Measurements from ENCODE around the gene C13orf42.

The C13orf42 gene

GRCh38 chr13:51064753-51065152 lies 46.3 kb downstream of the C13orf42 start:
- no peak for FAIRE-seq

GRCh38 chr13:51063909-51064308 lies 47.2 kb downstream of the C13orf42 start:
- no peak for FAIRE-seq

DNA sequence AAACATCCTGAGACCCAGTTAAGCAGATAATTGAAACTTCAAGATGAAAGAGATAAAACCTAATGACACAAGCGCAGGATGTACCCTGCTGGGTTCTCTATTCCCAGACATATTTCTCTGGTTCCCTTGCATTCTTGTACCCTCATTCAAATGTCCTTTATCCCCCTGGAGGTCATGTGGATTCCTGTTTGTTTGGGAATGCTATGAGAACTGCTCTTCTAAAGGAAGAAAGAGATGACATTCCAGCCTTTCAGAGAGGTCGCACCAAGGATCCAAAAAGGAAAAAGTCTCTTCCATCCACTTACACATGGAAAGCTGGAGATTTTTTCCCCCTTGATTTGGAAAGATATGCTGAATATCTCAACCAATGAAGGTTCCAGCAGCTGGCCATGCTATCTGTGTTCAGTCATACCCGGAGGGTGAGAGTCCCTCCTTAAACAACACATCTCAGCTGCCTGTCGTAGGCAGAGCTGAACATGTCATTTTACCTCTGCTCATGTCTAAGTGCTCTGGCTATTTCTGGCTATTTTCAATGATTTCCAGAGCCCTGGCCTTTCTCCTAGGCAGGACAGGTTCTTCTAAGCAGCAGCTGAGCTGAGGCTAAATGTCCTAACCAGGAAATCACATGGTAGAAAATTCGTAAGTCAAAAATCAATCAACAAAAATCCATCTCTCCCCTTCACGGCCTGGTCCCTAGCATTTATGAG lies 52.5 kb downstream of the C13orf42 start:
- FAIRE-seq, result no peak

DNA sequence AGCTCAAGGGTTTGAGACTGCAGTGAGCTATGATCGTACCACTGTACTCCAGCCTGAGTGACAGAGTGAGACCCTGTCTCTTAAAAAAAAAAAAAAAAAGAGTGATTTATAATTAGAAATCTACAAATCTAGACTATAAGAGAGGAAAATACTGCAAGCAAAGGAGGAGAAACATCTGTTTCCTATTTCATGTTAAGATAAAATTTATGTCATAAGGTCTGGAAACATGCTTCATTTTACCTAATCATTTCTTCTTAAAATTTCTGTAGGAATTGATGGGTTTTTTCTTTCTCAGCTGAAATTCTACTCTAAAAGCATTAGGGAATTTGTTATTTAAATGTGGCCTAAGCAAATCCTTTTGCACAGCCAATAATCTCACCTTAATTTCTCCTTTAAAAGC lies 53.2 kb downstream of the C13orf42 start:
- FAIRE-seq, result no peak

DNA sequence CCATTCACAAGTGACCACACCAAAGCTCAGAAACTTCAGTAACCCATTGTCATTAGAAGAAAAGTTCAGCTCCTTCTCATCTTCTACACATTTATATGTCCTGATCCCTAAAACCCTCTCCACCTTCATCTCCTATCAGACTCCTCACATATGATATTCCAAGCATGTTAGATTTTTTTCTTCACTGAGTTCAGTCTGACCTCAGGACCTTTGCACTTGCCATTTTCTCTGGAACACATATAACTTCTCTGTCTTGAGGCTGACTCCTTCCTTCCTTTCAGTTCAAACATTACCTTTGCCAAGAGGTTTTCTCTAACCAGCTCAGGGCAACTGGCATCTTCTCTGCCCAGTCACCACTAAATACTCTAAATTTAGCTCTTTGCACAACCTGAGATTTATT lies 54.1 kb downstream of the C13orf42 start:
- no peak for FAIRE-seq

DNA sequence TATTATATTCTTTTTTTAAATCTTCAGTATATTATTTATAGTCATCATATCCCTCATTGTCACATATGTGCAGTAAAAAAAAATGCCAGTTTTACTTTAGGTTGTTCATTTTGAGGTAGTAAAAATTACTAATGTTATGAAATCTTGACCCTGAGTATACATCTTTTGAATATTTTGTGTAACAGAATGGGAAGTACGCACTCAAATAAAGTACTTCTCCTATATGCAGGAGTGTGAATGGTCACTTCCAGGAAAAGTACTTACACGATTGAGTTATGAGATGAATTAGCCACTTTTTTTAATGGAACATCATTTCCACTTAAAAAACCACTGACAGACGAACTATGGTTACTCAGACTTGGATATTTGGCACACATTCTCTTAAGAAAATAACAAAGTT lies 58.5 kb downstream of the C13orf42 start:
- no peak for FAIRE-seq

DNA sequence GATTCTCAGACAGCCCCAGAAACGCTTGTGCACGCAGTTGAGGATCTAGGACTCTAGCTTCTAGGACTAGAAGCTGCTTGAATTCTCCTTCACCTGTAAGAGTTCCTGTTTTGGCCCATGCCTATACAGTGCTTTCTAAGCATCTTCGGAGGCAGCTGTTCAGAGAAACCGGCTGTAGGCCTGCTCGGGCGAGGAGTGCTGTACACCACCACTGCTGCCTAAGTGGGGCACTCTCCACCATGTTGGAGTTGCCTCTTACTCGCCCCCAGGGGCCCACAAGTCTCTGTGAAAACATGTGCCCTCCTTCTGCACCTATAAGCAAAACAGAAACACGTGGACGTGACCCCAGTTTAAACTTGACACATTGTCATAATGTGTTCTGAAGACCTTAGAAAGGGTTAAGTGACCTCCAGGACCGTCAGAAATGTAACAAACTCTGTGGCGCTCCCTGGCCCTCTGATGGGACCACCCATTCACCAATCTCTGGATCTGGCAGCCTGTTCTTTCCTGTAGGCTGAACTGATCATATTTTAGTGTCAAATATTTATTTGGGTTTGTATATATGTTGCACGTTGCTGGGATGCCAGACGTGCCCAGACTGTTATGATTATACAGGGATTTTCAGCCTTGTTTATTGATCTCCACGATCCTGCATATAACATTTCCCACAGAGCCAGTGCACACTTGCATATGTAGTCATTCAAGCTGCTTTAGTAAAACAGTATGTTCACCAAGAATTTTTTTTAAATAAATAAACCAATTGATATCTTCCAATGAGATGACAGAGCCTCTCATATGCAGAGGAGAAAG lies 60.8 kb downstream of the C13orf42 start:
- FAIRE-seq, result no peak

DNA sequence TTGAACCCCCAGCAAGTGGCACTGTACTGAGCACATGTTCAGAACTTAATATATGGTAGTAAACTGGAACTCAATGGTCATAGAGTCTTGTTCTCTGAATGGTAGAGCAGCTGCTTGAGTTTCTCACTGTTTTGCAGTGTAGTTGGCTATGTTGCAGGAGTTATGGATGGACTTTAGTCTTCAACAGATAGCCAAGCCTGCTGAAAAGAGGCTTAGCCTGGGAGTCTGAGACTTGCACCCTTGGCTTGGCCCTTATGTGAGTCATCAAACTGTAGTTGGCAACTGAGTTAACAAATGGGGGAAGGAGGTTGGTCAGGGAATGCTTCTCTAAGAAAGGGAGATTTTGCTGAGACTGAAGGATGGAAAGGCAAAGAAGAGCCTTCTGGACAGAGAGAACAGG lies 62.5 kb downstream of the C13orf42 start:
- no peak for FAIRE-seq

GRCh38 chr13:51048166-51048461 lies 63.0 kb downstream of the C13orf42 start:
- no peak for FAIRE-seq

DNA sequence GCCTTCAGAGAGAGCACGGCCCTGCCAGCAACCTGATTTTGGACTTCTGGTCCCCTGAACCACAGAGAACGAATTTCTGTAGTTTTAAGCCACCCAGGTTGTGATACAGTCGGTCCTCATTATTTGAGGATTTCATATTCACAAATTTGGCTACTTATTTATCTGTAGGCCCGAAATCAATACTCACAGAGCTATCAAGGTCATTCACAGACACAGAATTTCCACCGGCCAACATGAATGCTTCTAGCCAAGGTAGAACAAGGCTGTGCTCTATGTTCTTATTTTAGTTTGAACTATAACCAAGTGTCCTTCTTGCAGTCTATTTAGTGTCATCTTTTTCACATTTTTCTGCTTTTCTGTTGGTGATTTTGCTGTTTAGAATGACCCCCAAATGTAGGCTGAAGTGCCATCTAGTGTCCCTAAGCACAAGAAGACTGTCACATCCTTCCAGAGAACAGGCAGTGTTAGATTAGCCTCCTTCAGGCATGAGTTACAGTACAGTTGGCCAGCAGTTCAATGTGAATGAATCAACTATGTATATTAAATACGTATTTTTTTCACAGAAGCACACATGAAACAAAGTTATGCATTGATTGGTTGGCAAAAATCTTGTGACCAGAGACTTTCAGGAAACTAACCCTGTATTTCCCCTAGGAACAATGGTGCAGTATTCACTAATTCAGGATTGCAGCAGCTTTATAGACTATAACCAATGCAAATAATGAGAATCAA lies 63.5 kb downstream of the C13orf42 start:
- no peak for FAIRE-seq

GRCh38 chr13:51045451-51045850 lies 65.6 kb downstream of the C13orf42 start:
- FAIRE-seq, result no peak

DNA sequence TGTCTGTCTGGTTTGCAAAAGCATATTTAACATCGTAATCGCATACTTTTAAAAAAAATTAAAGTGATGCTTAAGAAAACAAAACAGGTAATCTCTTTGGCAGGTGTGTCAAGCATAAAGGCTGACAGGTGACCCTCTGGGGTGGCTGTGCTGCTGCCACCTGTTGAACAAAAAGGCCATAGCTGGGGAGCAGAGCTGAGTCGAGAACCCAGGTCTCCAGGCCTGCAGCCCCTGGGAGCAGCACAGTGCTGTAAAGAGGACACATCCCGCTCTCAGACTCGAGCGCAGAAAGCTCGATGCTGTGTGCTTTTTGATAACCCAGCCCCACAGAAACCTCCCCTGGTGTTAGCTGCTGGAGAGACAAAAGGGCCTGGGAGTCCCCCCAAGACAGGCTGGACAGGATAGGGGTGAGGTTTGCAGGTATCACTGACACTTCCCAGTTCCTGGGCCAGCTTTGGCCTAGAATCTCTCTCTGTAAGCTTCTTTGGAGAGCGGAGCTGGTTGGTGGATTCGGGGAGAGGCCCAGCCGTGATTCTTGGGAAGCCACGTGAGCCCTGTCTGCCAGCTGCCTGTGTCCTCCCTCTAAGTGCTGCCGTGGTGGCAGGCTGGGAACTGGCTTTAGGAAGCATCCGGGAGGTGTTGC lies 66.9 kb downstream of the C13orf42 start:
- no peak for FAIRE-seq

DNA sequence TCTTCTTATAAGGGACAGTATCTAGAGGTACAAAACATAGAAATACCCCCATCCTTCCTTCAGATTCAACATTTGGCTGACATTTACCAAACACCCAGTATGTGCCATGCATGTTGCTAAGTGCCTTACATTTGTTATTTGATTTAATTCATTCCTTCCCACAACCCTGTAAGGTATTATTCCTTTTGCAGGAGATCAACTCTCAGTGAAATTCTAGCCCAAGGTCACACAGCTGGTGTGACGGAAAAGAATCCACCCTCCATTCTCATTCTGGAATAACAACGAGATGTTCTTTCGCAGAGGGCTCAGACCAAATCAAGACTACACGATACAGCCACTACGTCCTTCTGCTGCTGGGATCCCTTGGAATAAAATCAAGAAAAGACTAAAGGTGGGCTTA lies 67.8 kb downstream of the C13orf42 start:
- FAIRE-seq, result no peak

- FAIRE-seq, result no peak
Measured at GRCh38 chr13:51041710-51042109, 69.4 kb downstream of the C13orf42 start.

DNA sequence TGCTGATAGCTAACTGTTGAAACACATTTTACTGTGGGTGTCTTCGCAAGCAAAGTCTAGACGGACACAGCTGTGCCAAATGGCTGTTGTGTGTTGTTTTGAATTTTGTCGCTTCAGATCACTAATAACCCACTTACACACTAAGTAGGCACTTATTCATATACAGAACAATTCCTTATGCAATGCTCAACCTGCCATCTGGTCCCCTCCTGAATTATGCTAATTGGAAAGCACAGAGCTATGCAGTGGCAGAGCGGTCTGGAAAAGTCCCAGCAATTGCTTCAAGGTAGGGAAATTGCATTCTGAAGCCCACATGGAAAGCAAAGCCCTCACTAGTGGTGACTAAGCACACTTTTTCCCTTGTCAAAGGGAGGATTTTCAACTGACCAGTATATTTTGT lies 69.9 kb downstream of the C13orf42 start:
- FAIRE-seq, result no peak

DNA sequence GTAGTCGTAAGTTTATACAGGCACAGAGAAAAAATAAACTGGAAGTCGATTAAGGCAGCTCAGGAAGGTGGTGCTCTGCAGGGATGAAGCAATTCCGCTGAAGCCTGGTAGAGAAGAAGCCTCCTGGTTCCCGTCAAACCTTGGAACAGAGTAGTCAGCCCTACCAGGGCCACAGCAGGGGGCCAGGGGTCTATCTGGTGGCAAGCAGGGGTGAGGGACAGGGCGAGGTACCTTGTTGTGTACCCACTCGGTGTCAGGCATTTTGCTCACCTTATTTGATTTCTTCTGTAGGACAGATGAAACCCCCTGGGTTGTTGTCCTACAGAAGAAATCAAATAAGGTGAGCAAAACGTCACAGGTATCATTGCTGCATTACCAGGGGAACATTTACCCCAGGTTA lies 70.6 kb downstream of the C13orf42 start:
- FAIRE-seq, result no peak

GRCh38 chr13:51036418-51036817 lies 74.7 kb downstream of the C13orf42 start:
- no peak for FAIRE-seq

- no peak for FAIRE-seq
Measured at GRCh38 chr13:51035978-51036377, 75.1 kb downstream of the C13orf42 start.

- no peak for FAIRE-seq
Measured at GRCh38 chr13:51035469-51035868, 75.6 kb downstream of the C13orf42 start.

DNA sequence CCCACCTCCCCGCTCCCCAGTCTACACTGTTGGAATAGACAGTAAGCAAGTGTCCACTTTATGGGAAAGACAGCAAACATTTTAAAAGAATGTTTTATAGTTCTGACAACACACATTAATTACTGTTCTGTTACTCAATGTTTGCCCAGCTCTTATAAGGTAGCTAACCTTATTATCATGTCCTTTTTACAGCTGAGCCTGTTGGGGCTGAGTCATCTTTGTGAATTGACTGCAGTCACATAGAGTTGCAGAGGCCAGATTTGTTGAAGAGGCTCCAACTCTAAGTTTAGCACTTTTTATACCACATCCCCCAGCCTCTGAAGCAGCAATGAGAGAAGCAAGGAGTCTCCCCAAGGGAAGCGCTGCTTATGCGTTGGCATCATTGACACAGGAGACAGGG lies 76.2 kb downstream of the C13orf42 start:
- no peak for FAIRE-seq

GRCh38 chr13:51033421-51034185 lies 77.5 kb downstream of the C13orf42 start:
- no peak for FAIRE-seq

- FAIRE-seq, result no peak
Measured at GRCh38 chr13:51032831-51033230, 78.2 kb downstream of the C13orf42 start.

All from A204.1 (cell line).